ENCODE data around the gene CENPU. TPM values are rescaled to one million over a fixed set of nuclear protein-coding genes. Genes with fewer than 3 reads are reported as not detected.

Gene CENPU
- total RNA-seq, 1 donor from 2014 or later = 76.6 TPM

- Mint-ChIP-seq H3K4me1 (peaks cover 4% of the 10 kb centered on the region), H3K27ac (ENCODE audit: unreplicated experiment) (no peak overlapping the region), H3K27me3 (ENCODE audit: low read depth) (no peaks in the 10 kb centered on the region), H3K9me3 (peaks cover 3% of the 10 kb centered on the region), H3K4me3 (no peak overlapping the region), H3K36me3 (ENCODE audit: low read depth) (peaks cover 25% of the 10 kb centered on the region)
- TF ChIP-seq CTCF (conservative IDR thresholded peaks at IDR 0.05) = no peak
- DNase-seq (ENCODE audit: low read depth, low spot score) = no peak
Measured at GRCh38 chr4:184693056-184693455, 40.8 kb downstream of the CENPU start.

- Mint-ChIP-seq H3K27ac (ENCODE audit: unreplicated experiment) (no peak overlapping the region), H3K27me3 (ENCODE audit: low read depth) (no peaks in the 10 kb centered on the region), H3K4me3 (no peak overlapping the region), H3K9me3 (peaks cover 3% of the 10 kb centered on the region), H3K4me1 (peaks cover 4% of the 10 kb centered on the region), H3K36me3 (ENCODE audit: low read depth) (peaks cover 22% of the 10 kb centered on the region)
- DNase-seq (ENCODE audit: low read depth, low spot score) = no peak
- TF ChIP-seq CTCF (conservative IDR thresholded peaks at IDR 0.05) = no peak
Measured at GRCh38 chr4:184689681-184690080, 44.2 kb downstream of the CENPU start.

GRCh38 chr4:184688447-184688846 is 45.4 kb downstream of the CENPU start:
- H3K27ac Mint-ChIP-seq (ENCODE audit: unreplicated experiment) = no peak overlapping the region
- H3K4me3 Mint-ChIP-seq = no peak overlapping the region
- peaks cover 3% of the 10 kb centered on the region for H3K9me3 Mint-ChIP-seq
- peaks cover 4% of the 10 kb centered on the region for H3K4me1 Mint-ChIP-seq
- peaks cover 14% of the 10 kb centered on the region for H3K36me3 Mint-ChIP-seq (ENCODE audit: low read depth)
- TF ChIP-seq CTCF (conservative IDR thresholded peaks at IDR 0.05) = no peak
- no peaks in the 10 kb centered on the region for H3K27me3 Mint-ChIP-seq (ENCODE audit: low read depth)
- DNase-seq (ENCODE audit: low read depth, low spot score) = no peak

- no peak overlapping the region for H3K4me3 Mint-ChIP-seq
- TF ChIP-seq CTCF (conservative IDR thresholded peaks at IDR 0.05) = no peak
- H3K27ac Mint-ChIP-seq (ENCODE audit: unreplicated experiment) = no peak overlapping the region
- DNase-seq (ENCODE audit: low read depth, low spot score) = no peak
- no peaks in the 10 kb centered on the region for H3K27me3 Mint-ChIP-seq (ENCODE audit: low read depth)
- peaks cover 12% of the 10 kb centered on the region for H3K36me3 Mint-ChIP-seq (ENCODE audit: low read depth)
- H3K9me3 Mint-ChIP-seq = peaks cover 3% of the 10 kb centered on the region
- peaks cover 4% of the 10 kb centered on the region for H3K4me1 Mint-ChIP-seq
Measured at GRCh38 chr4:184688005-184688404, 45.9 kb downstream of the CENPU start.

- Mint-ChIP-seq H3K27ac (ENCODE audit: unreplicated experiment) (no peak overlapping the region), H3K9me3 (no peaks in the 10 kb centered on the region), H3K4me3 (no peak overlapping the region), H3K36me3 (ENCODE audit: low read depth) (peaks cover 11% of the 10 kb centered on the region), H3K27me3 (ENCODE audit: low read depth) (no peaks in the 10 kb centered on the region), H3K4me1 (peaks cover 4% of the 10 kb centered on the region)
- no peak for TF ChIP-seq CTCF (conservative IDR thresholded peaks at IDR 0.05)
- no peak for DNase-seq (ENCODE audit: low read depth, low spot score)
Measured at GRCh38 chr4:184684491-184685189, 49.3 kb downstream of the CENPU start.

All from neural crest cell (in vitro differentiated cells).